Osteoblast (primary cell): ENCODE results near the gene ADAMTS13. TPM values are rescaled to one million over a fixed set of nuclear protein-coding genes. Genes with fewer than 3 reads are reported as not detected.

Experiments
- DNase-seq: peaks from one replicate; pipeline ENCODE4 v3.0.0; 2011; ENCODE audit warnings: low spot score, mixed read lengths; ENCODE audit not compliant: insufficient read length; ENCODE audit errors: missing footprints
- H2AFZ ChIP-seq: 2 replicates; pipeline ENCODE4 v1.6.0; 2011; ENCODE audit warnings: mild to moderate bottlenecking, low read length
- H3K27ac ChIP-seq: 2 replicates; pipeline ENCODE4 v1.5.1; 2011; ENCODE audit warnings: mild to moderate bottlenecking, low read depth, low read length, moderate library complexity
- H3K27me3 ChIP-seq: 2 replicates; pipeline ENCODE4 v1.6.0; 2012; ENCODE audit warnings: mild to moderate bottlenecking, control low read depth, inconsistent platforms, low read length, moderate library complexity; ENCODE audit not compliant: insufficient read depth
- H3K36me3 ChIP-seq: 2 replicates; pipeline ENCODE4 v1.5.1; 2011; ENCODE audit warnings: mild to moderate bottlenecking, low read length, control low read depth, moderate library complexity; ENCODE audit not compliant: insufficient read depth
- H3K4me1 ChIP-seq: 2 replicates; pipeline ENCODE4 v1.5.1; 2011; ENCODE audit warnings: mild to moderate bottlenecking, low read length, control low read depth, moderate library complexity; ENCODE audit not compliant: insufficient read depth
- H3K4me2 ChIP-seq: 2 replicates; pipeline ENCODE4 v1.6.0; 2011; ENCODE audit warnings: mild to moderate bottlenecking, low read length; ENCODE audit not compliant: insufficient read depth
- H3K4me3 ChIP-seq: fragments of 200-600 bp; sonication (generic); 3 replicates; pipeline ENCODE4 v1.5.1; 2012; ENCODE audit warnings: mild to moderate bottlenecking, low read length, inconsistent platforms; ENCODE audit not compliant: insufficient read depth
- H3K79me2 ChIP-seq: 2 replicates; pipeline ENCODE4 v1.6.0; 2012; ENCODE audit warnings: mild to moderate bottlenecking, low read length, control low read depth, inconsistent platforms; ENCODE audit not compliant: insufficient read depth
- H3K9me3 ChIP-seq: 2 replicates; pipeline ENCODE4 v1.5.1; 2011; ENCODE audit warnings: low read depth, low read length, control low read depth
- H4K20me1 ChIP-seq: 2 replicates; pipeline ENCODE4 v1.6.0; 2012; ENCODE audit warnings: mild to moderate bottlenecking, low read length, control low read depth; ENCODE audit not compliant: insufficient read depth
- total RNA-seq: library from RNA; depleted of rRNA; stranded (reverse); fragments of >200 nt; gene quantifications from 2 replicates; pipeline ENCODE4 v1.2.3, GENCODE V29; 2012
- TF ChIP-seq, protein P1 (sequence below): IDR thresholded peaks from 2 replicates; pipeline ENCODE4 v1.5.1; 2011; ENCODE audit warnings: mild to moderate bottlenecking, low read depth, low read length, moderate library complexity; ENCODE audit errors: extremely low read depth

Gene ADAMTS13
- total RNA-seq, 1 donor, result 1.4 TPM

DNA sequence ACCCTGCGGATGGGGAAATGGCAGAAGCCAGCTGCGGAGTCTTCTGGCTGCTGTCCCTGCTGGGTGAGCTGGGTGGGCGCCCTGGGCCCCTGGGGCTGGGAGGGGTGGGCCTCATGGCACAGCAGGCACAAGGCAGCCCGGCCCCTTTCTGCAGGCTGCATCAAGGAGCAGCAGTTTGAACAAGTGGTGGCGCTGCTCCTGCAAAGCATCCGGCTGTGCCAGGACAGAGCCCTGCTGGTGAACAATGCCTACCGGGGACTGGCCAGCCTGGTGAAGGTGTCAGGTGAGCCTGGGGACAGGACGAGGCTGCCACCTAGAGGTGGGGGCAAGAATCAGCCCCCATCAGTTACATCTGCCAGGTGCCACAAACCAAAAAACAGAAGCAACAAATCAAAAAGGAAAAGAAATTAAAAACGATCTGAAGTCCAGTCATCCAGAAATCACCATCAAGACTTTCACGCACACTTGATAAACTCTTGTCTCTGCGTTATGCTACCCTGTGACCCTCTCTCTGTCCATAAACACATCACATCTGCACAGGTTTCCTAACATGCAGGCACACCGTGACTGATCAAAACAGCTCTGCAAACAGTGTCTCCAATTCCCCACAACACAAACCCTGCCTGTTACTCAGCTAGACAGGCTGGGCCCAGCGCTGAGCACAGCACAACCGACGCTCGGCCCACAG, 18.3 kb upstream of the ADAMTS13 start:
- H2AFZ ChIP-seq, result no peak overlapping the region
- peaks cover 11% of the 10 kb centered on the region for H4K20me1 ChIP-seq
- no peak overlapping the region for H3K27ac ChIP-seq
- no peaks in the 10 kb centered on the region for H3K9me3 ChIP-seq
- peaks cover 17% of the 10 kb centered on the region for H3K36me3 ChIP-seq
- H3K27me3 ChIP-seq, result no peaks in the 10 kb centered on the region
- DNase-seq, result peak; percentile 57
- TF ChIP-seq, protein P1, sequence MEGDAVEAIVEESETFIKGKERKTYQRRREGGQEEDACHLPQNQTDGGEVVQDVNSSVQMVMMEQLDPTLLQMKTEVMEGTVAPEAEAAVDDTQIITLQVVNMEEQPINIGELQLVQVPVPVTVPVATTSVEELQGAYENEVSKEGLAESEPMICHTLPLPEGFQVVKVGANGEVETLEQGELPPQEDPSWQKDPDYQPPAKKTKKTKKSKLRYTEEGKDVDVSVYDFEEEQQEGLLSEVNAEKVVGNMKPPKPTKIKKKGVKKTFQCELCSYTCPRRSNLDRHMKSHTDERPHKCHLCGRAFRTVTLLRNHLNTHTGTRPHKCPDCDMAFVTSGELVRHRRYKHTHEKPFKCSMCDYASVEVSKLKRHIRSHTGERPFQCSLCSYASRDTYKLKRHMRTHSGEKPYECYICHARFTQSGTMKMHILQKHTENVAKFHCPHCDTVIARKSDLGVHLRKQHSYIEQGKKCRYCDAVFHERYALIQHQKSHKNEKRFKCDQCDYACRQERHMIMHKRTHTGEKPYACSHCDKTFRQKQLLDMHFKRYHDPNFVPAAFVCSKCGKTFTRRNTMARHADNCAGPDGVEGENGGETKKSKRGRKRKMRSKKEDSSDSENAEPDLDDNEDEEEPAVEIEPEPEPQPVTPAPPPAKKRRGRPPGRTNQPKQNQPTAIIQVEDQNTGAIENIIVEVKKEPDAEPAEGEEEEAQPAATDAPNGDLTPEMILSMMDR, result peak; percentile 47
- peaks cover 10% of the 10 kb centered on the region for H3K4me1 ChIP-seq
- no peak overlapping the region for H3K4me3 ChIP-seq
- H3K79me2 ChIP-seq, result no peaks in the 10 kb centered on the region
- no peak overlapping the region for H3K4me2 ChIP-seq

DNA sequence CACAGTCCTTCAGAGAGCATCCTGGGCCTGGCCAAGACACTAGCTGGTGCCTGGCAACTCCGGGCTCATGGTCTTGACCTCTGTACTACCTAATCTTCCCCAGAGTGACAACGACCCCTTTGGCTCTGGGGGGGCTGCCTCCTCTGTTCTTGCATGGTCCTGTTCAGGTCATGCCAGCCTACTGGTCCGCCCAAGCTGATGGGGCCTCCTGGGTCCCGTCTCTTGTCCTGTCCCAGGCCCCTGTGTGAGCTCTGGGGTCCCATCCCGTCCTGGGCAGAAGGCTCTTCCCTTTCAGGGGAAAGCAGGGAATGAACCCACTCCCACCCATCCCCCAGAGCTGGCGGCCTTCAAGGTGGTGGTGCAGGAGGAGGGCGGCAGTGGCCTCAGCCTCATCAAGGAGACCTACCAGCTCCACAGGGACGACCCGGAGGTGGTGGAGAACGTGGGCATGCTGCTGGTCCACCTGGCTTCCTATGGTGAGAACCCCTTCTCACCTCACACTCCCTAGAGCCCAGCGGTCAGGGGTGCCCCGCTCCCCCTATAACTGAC, 17.6 kb upstream of the ADAMTS13 start:
- Histone ChIP-seq H3K4me1 (peaks cover 10% of the 10 kb centered on the region), H3K4me3 (no peak overlapping the region), H3K4me2 (no peak overlapping the region), H3K27ac (no peak overlapping the region), H3K9me3 (no peaks in the 10 kb centered on the region), H2AFZ (no peak overlapping the region), H3K27me3 (no peaks in the 10 kb centered on the region), H4K20me1 (peaks cover 11% of the 10 kb centered on the region), H3K79me2 (no peaks in the 10 kb centered on the region), H3K36me3 (peaks cover 17% of the 10 kb centered on the region)
- TF ChIP-seq, protein P1, result no peak
- DNase-seq, result peak; percentile 27

DNA sequence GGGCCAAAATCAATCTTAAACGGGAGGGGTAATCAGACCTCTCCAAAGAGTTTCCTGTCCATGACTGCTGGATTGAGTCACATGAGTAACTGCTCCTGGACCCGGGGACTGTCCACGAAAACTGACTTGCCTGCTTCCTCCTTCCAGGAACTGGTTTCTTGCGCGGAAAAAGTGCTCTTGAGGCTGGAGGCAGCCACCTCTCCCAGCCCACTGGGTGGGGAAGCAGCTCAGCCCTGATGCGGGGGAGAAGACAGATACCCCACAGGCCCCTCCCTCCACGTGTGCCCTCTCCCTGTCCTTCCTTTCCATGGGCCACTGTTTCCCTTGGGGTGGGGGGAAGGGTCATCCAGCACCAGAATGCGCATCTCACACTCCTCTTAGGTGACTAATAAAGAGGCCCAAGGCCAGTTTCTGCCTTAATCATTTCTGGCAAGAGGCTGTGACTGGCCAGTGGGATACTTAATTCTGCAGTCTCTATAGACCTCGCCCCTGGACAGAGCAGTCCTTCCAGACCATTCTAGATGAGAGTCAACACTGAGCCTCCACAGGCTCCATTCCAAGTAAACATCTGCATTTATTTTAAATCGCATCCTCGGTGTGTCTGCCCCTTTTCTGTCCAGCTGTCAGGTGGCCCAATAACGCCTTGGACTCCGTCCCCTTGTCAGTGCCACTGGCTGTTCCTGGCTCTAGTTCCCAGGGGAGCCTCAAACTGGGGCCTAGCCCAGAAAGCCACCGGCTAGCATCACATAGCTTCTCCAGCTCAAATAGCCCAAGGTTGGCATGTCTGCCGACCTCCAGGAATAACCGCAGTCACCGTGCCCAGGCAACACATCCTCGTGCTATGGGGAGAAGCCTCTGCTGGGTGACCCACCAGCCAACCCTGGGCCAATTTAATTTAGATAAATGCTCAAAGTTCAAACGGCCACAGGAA, 16.4 kb upstream of the ADAMTS13 start:
- Histone ChIP-seq H3K79me2 (no peaks in the 10 kb centered on the region), H3K4me3 (no peak overlapping the region), H3K4me2 (peak overlapping the region; percentile 14), H3K9me3 (no peaks in the 10 kb centered on the region), H3K27me3 (no peaks in the 10 kb centered on the region), H3K36me3 (peaks cover 29% of the 10 kb centered on the region), H3K4me1 (peaks cover 10% of the 10 kb centered on the region), H3K27ac (peak overlapping the region; percentile 24), H4K20me1 (peaks cover 11% of the 10 kb centered on the region), H2AFZ (no peak overlapping the region)
- DNase-seq, result peak; percentile 93
- TF ChIP-seq, protein P1, result no peak
